Prostate gland (tissue), 2 donors: ENCODE measurements around the gene ANKIB1.

Experiments used
- POLR2A ChIP-seq: fragments of 450-650 bp; IDR thresholded peaks from one replicate; pipeline ENCODE4 v1.6.1; 2016; ENCODE audit warnings: antibody characterized with exemption, mild to moderate bottlenecking
- TF ChIP-seq, protein P1 (sequence below), 4 experiments: fragments of 200-600 bp in 2 of 4; fragments of 450-650 bp in 2 of 4; sonication (generic) in 2 of 4; IDR thresholded peaks; 1 replicate in 3 of 4; 2 replicates in 1 of 4; pipeline ENCODE4 v1.5.1; 2016 to 2019; ENCODE audit warnings: antibody characterized with exemption in 4 of 4, mild to moderate bottlenecking in 2 of 4, moderate library complexity in 2 of 4

DNA sequence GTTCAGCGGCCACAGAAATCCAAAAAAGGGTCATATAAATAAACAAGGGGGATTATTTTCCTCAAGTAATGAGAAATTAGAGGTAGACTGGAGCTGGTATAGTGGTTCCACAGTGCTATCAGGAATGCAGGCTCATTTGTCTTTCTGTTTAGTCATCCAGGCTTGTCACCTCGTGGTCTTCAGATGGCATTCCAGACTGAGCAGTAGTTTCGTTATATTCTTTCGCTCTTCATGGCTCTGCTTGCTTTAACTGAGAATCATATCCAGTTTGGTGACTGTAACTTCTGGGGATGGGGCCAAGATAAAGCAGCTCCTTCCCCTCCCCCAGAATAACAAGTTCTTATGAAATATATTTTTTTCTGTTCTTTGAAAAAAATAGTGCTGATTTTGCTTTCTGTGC is 9.5 kb downstream of the ANKIB1 start:
- no peak for TF ChIP-seq POLR2A
- TF ChIP-seq, protein P1, sequence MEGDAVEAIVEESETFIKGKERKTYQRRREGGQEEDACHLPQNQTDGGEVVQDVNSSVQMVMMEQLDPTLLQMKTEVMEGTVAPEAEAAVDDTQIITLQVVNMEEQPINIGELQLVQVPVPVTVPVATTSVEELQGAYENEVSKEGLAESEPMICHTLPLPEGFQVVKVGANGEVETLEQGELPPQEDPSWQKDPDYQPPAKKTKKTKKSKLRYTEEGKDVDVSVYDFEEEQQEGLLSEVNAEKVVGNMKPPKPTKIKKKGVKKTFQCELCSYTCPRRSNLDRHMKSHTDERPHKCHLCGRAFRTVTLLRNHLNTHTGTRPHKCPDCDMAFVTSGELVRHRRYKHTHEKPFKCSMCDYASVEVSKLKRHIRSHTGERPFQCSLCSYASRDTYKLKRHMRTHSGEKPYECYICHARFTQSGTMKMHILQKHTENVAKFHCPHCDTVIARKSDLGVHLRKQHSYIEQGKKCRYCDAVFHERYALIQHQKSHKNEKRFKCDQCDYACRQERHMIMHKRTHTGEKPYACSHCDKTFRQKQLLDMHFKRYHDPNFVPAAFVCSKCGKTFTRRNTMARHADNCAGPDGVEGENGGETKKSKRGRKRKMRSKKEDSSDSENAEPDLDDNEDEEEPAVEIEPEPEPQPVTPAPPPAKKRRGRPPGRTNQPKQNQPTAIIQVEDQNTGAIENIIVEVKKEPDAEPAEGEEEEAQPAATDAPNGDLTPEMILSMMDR (IDR thresholded peaks at IDR 0.05): no peak
